ENCODE results near the gene MTHFD2. TPM values are rescaled to one million over a fixed set of nuclear protein-coding genes. Genes with fewer than 3 reads are reported as not detected.

Gene MTHFD2
- total RNA-seq, 3 donors from 2014 or later, result 41.6 to 100 (median 56.7) TPM

DNA sequence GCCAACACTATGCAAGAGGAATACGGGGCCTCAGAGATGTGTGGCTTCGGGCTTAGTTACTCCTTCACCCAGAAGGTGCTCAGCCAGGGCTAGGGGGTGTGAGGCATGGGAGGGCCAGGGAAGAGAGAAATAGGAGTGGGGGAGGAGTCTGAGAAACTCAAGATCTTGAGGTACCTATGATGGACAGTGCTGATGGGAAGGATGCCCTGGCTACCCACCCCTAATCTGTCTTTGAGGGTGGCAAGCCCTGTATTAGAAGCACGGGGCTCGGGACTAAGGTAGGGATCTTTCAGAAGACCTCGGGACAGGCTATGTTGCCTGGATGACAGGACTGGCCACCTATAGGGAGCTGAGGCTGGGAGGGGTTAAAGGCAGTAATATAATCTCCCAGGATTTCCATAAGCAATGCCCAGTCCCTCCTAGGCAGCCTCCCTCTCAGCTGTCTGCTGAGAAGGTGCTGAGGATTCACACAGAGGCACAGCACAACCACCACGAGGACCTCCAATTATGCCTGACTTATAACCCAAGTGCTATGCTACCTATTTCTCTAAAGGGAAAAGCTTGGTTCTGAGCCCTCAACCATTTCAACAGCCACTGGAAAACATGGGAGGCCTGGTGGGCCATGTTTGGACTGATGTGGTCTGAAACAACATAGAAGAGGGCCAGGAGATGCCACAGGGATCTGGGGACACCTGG is 23.3 kb downstream of the MTHFD2 start:
- no peaks in the 10 kb centered on the region for H3K36me3 ChIP-seq
- H3K27ac ChIP-seq, result no peak overlapping the region
- DNase-seq (ENCODE audit: low spot score in 2 of 2), result no peak
- intact Hi-C loops (cut with DNase I; ENCODE audit: low total_unique reads), result no loop called here
- TF ChIP-seq, protein P1, sequence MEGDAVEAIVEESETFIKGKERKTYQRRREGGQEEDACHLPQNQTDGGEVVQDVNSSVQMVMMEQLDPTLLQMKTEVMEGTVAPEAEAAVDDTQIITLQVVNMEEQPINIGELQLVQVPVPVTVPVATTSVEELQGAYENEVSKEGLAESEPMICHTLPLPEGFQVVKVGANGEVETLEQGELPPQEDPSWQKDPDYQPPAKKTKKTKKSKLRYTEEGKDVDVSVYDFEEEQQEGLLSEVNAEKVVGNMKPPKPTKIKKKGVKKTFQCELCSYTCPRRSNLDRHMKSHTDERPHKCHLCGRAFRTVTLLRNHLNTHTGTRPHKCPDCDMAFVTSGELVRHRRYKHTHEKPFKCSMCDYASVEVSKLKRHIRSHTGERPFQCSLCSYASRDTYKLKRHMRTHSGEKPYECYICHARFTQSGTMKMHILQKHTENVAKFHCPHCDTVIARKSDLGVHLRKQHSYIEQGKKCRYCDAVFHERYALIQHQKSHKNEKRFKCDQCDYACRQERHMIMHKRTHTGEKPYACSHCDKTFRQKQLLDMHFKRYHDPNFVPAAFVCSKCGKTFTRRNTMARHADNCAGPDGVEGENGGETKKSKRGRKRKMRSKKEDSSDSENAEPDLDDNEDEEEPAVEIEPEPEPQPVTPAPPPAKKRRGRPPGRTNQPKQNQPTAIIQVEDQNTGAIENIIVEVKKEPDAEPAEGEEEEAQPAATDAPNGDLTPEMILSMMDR (IDR thresholded peaks at IDR 0.05), result no peak
- TF ChIP-seq POLR2AphosphoS5 (IDR thresholded peaks at IDR 0.05) (no peak), POLR2A (IDR thresholded peaks at IDR 0.05) (no peak)
- H3K27me3 ChIP-seq, result no peaks in the 10 kb centered on the region
- no peaks in the 10 kb centered on the region for H3K4me1 ChIP-seq
- H3K4me3 ChIP-seq, result no peak overlapping the region
- no peaks in the 10 kb centered on the region for H3K9me3 ChIP-seq

DNA sequence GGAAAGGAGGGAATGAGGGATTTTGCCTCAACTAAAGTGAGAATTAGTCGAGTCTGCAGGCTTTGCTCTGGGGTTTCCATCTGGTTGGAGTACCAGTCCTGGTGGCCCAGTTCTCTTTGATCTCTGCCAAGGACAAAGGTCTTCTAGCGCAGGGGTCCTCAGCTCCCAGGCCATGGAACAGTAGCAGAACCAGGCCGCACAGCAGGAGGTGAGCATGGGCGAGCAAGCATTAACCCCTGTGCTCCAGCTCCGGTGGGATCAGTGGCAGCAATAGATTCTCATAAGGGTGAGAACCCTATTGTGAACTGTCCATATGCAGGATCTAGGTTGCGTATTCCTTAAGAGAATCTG is 23.9 kb downstream of the MTHFD2 start:
- intact Hi-C loops (cut with DNase I; ENCODE audit: low total_unique reads), result no loop called here
- no peaks in the 10 kb centered on the region for H3K36me3 ChIP-seq
- no peak for TF ChIP-seq POLR2A (IDR thresholded peaks at IDR 0.05)

DNA sequence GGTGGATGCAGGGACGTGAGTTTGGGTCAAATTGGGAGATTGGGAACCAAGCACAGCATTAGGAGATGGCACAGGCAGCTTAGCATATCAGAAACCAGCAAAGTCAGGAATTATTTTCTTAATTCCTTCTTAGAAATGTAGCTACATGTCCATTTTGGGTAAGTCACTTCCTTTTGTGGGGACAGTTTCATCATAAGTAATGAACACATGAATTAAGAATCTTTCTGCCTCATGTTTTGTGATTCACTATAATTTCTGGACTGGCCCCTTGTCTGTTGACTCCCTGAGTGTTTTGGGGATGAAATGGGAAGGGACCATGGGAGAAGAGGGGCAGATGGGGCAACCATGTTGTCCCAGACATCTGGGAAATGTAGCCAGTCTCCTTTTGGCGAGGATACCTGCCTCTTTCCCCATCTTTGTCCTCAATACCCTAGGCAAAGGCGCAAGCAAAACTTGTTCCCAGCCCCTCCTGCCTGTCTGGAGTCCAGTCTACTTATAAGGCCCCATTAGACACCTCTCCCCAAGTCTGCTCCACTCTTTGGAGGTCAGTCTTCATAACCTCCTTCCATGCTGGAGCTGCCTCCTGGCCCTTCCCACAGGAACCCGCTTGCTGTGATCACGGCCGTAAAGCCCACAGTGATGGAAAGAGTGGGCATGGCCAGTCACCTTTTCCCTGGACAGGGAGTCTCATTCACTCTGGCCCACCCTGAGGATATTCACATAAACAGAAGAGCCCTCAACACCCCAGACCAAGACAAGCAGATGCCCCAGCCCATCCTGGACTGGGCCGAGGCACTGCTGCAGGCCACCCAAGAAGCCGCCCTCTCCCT is 25.7 kb downstream of the MTHFD2 start:
- no peaks in the 10 kb centered on the region for H3K36me3 ChIP-seq
- intact Hi-C loops (cut with DNase I; ENCODE audit: low total_unique reads), result no loop called here
- no peaks in the 10 kb centered on the region for H3K4me1 ChIP-seq
- no peaks in the 10 kb centered on the region for H3K9me3 ChIP-seq
- H3K27ac ChIP-seq, result no peak overlapping the region
- TF ChIP-seq, protein P1 (IDR thresholded peaks at IDR 0.05), result no peak
- TF ChIP-seq POLR2AphosphoS5 (IDR thresholded peaks at IDR 0.05), result no peak
- TF ChIP-seq POLR2A (IDR thresholded peaks at IDR 0.05), result no peak
- no peak for DNase-seq (ENCODE audit: low spot score in 2 of 2)
- H3K27me3 ChIP-seq, result no peaks in the 10 kb centered on the region
- H3K4me3 ChIP-seq, result no peak overlapping the region

More for the DNA sequence above, 23.9 kb downstream of the MTHFD2 start:
- Histone ChIP-seq H3K9me3 (no peaks in the 10 kb centered on the region), H3K27me3 (no peaks in the 10 kb centered on the region), H3K4me1 (no peaks in the 10 kb centered on the region), H3K4me3 (no peak overlapping the region), H3K27ac (no peak overlapping the region)
- no peak for DNase-seq (ENCODE audit: low spot score in 2 of 2)

DNA sequence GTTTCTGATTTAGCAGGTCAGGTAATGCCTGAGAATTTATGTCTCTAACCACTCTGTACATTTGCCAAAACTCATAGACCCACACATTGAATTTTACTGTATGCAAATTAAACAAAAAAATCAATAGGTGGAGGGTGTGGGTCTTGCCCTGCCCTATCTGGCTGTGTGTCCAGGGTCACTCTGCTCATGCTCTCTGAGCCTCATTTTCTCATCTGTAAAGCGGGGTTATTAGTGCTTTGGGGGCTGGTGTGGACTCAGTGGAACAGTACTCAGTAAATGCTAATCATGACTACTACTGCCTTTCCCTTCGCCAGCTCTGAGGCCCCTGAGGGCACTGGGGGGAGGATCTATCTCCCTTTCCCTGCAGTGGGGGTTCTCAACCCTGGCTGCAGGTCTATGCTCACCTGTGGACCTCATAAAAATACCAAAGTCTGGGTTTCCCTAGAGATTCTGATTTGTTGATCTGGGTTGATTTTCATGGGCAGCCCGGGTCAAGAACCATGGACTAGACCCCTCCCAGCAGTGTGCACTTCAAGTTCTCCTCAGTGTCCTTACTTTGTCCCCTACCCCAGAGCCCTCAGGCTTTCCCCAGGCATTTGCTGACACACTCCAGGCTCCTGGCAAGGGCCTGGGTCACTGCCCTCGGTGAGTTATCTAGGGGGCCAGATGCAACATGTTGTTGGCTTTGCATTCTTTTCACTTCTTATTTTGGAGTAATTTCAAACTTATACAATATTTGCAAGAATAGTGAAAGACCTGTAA is 27.5 kb downstream of the MTHFD2 start:
- H3K9me3 ChIP-seq, result no peaks in the 10 kb centered on the region
- TF ChIP-seq POLR2AphosphoS5 (IDR thresholded peaks at IDR 0.05) (no peak), POLR2A (IDR thresholded peaks at IDR 0.05) (no peak)
- TF ChIP-seq, protein P1 (IDR thresholded peaks at IDR 0.05), result no peak
- no peaks in the 10 kb centered on the region for H3K27me3 ChIP-seq
- H3K4me1 ChIP-seq, result no peaks in the 10 kb centered on the region
- H3K4me3 ChIP-seq, result no peak overlapping the region
- intact Hi-C loops (cut with DNase I; ENCODE audit: low total_unique reads), result no loop called here
- no peak overlapping the region for H3K27ac ChIP-seq
- no peaks in the 10 kb centered on the region for H3K36me3 ChIP-seq
- DNase-seq (ENCODE audit: low spot score in 2 of 2), result no peak

GRCh38 chr2:74226648-74227213 is 28.3 kb downstream of the MTHFD2 start:
- no peaks in the 10 kb centered on the region for H3K36me3 ChIP-seq

More at GRCh38 chr2:74226648-74227213, 28.3 kb downstream of the MTHFD2 start:
- Histone ChIP-seq H3K27ac (peak overlapping the region in 1 of 2 donors; percentile 28), H3K27me3 (no peaks in the 10 kb centered on the region), H3K4me1 (no peaks in the 10 kb centered on the region), H3K9me3 (no peaks in the 10 kb centered on the region), H3K4me3 (peak overlapping the region in 1 of 3 donors; percentile 1)
- intact Hi-C loops (cut with DNase I; ENCODE audit: low total_unique reads), result no loop called here
- DNase-seq (ENCODE audit: low spot score in 2 of 2), result peak in 1 of 2 donors; percentile 33
- TF ChIP-seq, protein P1 (IDR thresholded peaks at IDR 0.05), result no peak
